Choroid plexus epithelial cell (primary cell): Measurements from ENCODE around the gene EPN1.
A peak's percentile ranks its signal among the peaks of the same experiment; 100 is the strongest.

ENCODE experiments used
- DNase-seq: peaks from one replicate; pipeline ENCODE4 v3.0.0-alpha.2; 2010; ENCODE audit warnings: low read depth
- H3K4me3 ChIP-seq: 2 replicates; pipeline ENCODE4 v1.5.1; 2011; ENCODE audit warnings: low read depth, mild to moderate bottlenecking, control low read depth, low read length, moderate library complexity
- CTCF ChIP-seq: conservative IDR thresholded peaks from 2 replicates; pipeline ENCODE4 v1.5.1; 2011; ENCODE audit warnings: low read depth, mild to moderate bottlenecking, control low read depth, inconsistent platforms, low read length, moderate library complexity

The EPN1 gene

DNA sequence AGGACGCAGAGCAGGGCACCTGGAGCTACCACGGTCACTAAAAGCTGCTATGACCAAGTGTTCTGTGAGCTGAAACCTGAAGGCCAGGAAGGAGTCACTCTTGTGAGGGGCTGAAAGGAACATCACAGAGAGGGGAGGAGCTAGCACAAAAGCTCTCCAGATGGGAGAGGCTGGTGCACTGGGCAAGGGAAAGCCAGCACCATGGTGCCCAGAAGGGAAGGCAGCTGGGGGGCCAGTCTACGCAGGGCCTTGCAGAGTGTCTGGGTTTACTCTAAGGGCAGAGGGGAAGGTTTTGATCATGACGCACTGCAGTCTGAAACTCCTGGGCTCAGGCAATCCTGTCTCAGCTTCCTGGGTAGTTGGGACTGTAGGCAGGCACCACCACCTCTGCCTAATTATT is 38.3 kb upstream of the EPN1 start:
- no peak for DNase-seq
- no peak for TF ChIP-seq CTCF
- no peak overlapping the region for H3K4me3 ChIP-seq

DNA sequence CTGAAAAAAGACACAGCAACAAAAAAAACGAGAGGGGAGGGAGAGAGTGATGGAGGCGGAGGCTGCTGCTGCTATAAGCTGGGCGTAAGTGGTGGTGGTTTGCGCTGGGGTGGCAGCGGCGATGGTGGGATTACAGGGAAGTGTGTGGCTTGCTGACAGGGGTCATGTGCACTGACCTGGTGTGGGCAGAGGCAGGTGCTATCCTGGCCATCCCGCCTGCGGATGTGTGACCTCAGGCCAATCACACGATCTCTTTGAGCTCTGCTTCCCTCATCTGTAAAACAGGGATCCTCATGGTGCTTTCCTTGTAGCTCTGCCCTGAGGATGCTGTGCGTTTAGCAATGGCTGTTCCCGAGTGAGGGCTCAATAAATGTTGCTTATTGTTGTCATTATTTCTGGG is 37.5 kb upstream of the EPN1 start:
- TF ChIP-seq CTCF = no peak
- no peak overlapping the region for H3K4me3 ChIP-seq
- no peak for DNase-seq

DNA sequence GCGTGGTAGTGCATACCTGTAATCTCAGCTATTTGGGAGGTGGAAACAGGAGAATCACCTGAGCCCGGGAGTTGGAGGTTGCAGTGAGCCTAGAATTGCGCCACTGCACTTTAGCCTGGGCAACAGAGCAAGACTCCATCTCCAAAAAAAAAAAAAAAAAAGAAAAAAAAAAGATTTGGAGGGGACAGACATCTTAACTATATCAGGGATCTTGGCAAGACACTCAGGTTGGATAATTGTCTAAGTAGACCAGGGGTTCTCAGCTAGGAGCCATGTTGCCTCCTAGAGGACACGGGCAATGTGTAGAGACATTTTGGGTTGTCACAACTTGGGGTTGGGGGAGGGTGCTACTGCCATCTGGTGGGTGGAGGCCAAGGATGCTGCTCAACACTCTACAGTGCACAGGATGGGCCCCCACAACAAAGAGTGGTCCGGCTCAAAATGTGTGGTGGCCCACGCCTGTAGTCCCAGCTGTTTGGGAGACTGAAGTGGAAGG is 36.1 kb upstream of the EPN1 start:
- TF ChIP-seq CTCF = peak; percentile 67
- peak; percentile 49 for DNase-seq
- no peak overlapping the region for H3K4me3 ChIP-seq

DNA sequence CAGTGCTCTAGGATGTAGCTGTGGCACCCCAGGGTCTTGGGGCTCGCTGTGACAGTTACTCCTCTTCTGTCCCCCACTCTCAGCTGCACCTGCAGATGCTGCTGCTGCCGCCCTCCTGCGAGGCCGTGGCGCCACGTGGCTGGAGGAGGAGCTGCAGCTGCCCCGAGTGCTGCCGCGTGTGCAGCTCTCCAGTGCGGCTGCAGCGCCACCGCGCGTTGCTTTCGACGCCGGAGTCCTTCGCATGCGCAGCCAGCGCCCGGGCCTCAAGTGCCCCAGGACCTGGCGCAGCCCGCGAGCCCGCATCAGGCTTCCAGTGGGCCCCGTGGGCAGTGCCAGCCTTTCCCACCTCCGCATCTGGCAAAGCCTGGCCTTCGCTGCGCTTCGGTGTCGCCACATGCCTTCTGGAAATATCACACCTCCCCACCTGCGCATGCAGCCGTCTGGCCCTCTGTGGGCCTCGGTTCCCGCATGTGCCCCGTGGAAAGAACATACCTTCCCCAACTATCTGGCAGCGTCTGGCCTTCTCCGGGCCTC is 34.9 kb upstream of the EPN1 start:
- peak overlapping the region; percentile 81 for H3K4me3 ChIP-seq
- peak; percentile 83 for DNase-seq

GRCh38 chr19:55640577-55641425 is 34.2 kb upstream of the EPN1 start, which contains the start of gene ZNF580:
ZNF580 (plus strand) TSS chr19:55641002; CDS start chr19:55642509, 1,507 bp downstream.
- peak within 1 kb of the TSS; percentile 81 for H3K4me3 ChIP-seq
- no peak for TF ChIP-seq CTCF
- peak; percentile 91 for DNase-seq

More for the DNA sequence above, 34.9 kb upstream of the EPN1 start:
- peak; percentile 61 for TF ChIP-seq CTCF

GRCh38 chr19:55641426-55642152 is 33.4 kb upstream of the EPN1 start:
- peak overlapping the region; percentile 81 for H3K4me3 ChIP-seq
- DNase-seq = peak; percentile 50
- no peak for TF ChIP-seq CTCF
